Keratinocyte (primary cell): ENCODE results near the gene GID8. TPM values are rescaled to one million over a fixed set of nuclear protein-coding genes. Genes with fewer than 3 reads are reported as not detected.

Source experiments
- DNase-seq: peaks from one replicate; pipeline ENCODE4 v3.0.0-alpha.2; 2011; ENCODE audit warnings: low read depth, missing footprints, low spot score
- FAIRE-seq: peaks from 2 replicates; lab custom pipeline; 2011; peaks lifted over from hg19 to GRCh38; lab: Jason Lieb, UNC
- H2AFZ ChIP-seq: 2 replicates; pipeline ENCODE4 v1.6.0; 2012; ENCODE audit warnings: low read length, control low read depth, inconsistent platforms; ENCODE audit not compliant: control insufficient read depth
- H3K27ac ChIP-seq: 2 replicates; pipeline ENCODE4 v1.5.1; 2011; ENCODE audit warnings: low read length; ENCODE audit not compliant: control insufficient read depth, insufficient read depth
- H3K27me3 ChIP-seq: 3 replicates; pipeline ENCODE4 v1.6.0; 2011; ENCODE audit warnings: low read length; ENCODE audit not compliant: control insufficient read depth, insufficient read depth; ENCODE audit errors: extremely low read depth
- H3K36me3 ChIP-seq, 2 experiments: 2 replicates in 1 of 2; 3 replicates in 1 of 2; pipeline ENCODE4 v1.5.1; 2011; ENCODE audit warnings: low read length in 2 of 2, mild to moderate bottlenecking in 1 of 2; ENCODE audit not compliant: control insufficient read depth in 2 of 2, insufficient read depth in 2 of 2; ENCODE audit errors: extremely low read depth in 1 of 2
- H3K4me1 ChIP-seq: 3 replicates; pipeline ENCODE4 v1.5.1; 2011; ENCODE audit warnings: low read length; ENCODE audit not compliant: control insufficient read depth, insufficient read depth; ENCODE audit errors: extremely low read depth
- H3K4me2 ChIP-seq: 3 replicates; pipeline ENCODE4 v1.6.0; 2011; ENCODE audit warnings: low read depth, low read length; ENCODE audit not compliant: control insufficient read depth, insufficient read depth; ENCODE audit errors: extremely low read depth
- H3K4me3 ChIP-seq, 3 experiments: fragments of 200-600 bp in 1 of 3; sonication (generic) in 1 of 3; 2 replicates in 2 of 3; 3 replicates in 1 of 3; pipeline ENCODE4 v1.5.1; 2011 to 2016; ENCODE audit warnings: low read length in 3 of 3, mild to moderate bottlenecking in 3 of 3, control low read depth in 2 of 3, inconsistent platforms in 1 of 3, low read depth in 1 of 3, mixed read lengths in 1 of 3, mixed run types in 1 of 3, moderate library complexity in 1 of 3; ENCODE audit not compliant: control insufficient read depth in 2 of 3, insufficient read depth in 2 of 3; ENCODE audit errors: extremely low read depth in 1 of 3
- H3K79me2 ChIP-seq: 2 replicates; pipeline ENCODE4 v1.6.0; 2012; ENCODE audit warnings: low read length; ENCODE audit not compliant: control insufficient read depth, insufficient read depth
- H3K9ac ChIP-seq: 3 replicates; pipeline ENCODE4 v1.6.0; 2011; ENCODE audit warnings: low read length; ENCODE audit not compliant: control insufficient read depth, insufficient read depth; ENCODE audit errors: extremely low read depth
- H3K9me1 ChIP-seq: 3 replicates; pipeline ENCODE4 v1.6.0; 2011; ENCODE audit warnings: low read length; ENCODE audit not compliant: control insufficient read depth, insufficient read depth; ENCODE audit errors: extremely low read depth
- H3K9me3 ChIP-seq: 2 replicates; pipeline ENCODE4 v1.5.1; 2012; ENCODE audit warnings: low read depth, low read length; ENCODE audit not compliant: control insufficient read depth
- H4K20me1 ChIP-seq: 3 replicates; pipeline ENCODE4 v1.6.0; 2011; ENCODE audit warnings: low read length; ENCODE audit not compliant: control insufficient read depth, insufficient read depth; ENCODE audit errors: extremely low read depth
- EZH2 ChIP-seq: IDR thresholded peaks from one replicate; pipeline ENCODE4 v1.6.1; 2012; ENCODE audit warnings: inconsistent platforms, mild to moderate bottlenecking, low read length, moderate library complexity
- dilution Hi-C: fragments of 300-500 bp; cut with MboI; formaldehyde crosslinking; loops from one replicate; pipeline ENCODE4 v1.7.0; 2020; ENCODE audit warnings: low sequenced_read_pairs; ENCODE audit not compliant: extremely low pct_ligation_motif_present
- polyA plus RNA-seq, 5 experiments: library from polyadenylated mRNA; depleted of rRNA in 3 of 5; stranded (reverse) in 3 of 5; stranded (forward) in 1 of 5; unstranded in 1 of 5; fragments of >200 nt; gene quantifications; 1 replicate in 1 of 5; 2 replicates in 3 of 5; 3 replicates in 1 of 5; pipeline versions ENCODE4 v1.2.1 to v1.2.3, GENCODE V29; 2011 to 2012; ENCODE audit warnings: missing spikeins in 2 of 5, low read depth in 1 of 5, low replicate concordance in 1 of 5
- TF ChIP-seq, protein P1 (sequence below), 3 experiments: IDR thresholded peaks in 1 of 3; conservative IDR thresholded peaks in 1 of 3; optimal IDR thresholded peaks in 1 of 3; 2 replicates in 2 of 3; 3 replicates in 1 of 3; pipeline versions ENCODE3 to v1.5.1; 2011; ENCODE audit warnings: low read length in 3 of 3, mild to moderate bottlenecking in 3 of 3, moderate library complexity in 2 of 3, control low read depth in 1 of 3, inconsistent platforms in 1 of 3; ENCODE audit not compliant: insufficient read depth in 2 of 3; ENCODE audit errors: extremely low read depth in 1 of 3

The GID8 gene
- polyA plus RNA-seq, 1 donor (not counting 4 experiments of a cell fraction or from before 2014, with no cell fraction given) = 23.7 TPM

DNA sequence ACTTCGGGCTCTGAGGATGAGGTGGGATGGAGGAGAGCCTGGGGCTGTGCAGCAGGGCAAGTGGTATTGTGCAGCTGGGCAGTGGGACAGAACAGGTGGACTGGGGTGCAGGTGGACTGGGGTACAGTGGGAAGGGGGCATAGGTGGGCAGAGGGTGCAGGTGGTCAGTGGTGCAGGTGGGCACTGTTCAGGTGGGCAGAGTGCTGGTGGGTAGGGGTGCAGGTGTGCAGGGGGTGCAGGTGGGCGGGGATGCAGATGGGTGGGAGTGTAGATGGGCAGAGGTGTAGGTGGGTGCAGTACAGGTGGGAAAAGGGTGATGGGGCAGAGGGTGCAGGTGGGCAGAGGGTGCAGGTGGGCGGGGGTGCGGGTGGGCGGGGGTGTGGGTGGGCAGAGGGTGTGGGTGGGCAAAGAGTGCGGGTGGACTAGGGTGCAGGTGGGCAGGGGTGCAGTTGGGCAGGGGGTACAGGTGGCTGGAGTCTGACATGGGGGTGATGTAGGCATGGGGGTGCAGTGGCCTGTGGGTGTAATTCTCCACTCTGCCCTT, 48.4 kb downstream of the GID8 start:
- Histone ChIP-seq H3K36me3 (no peaks in the 10 kb centered on the region), H3K4me1 (no peaks in the 10 kb centered on the region), H3K27me3 (peaks cover 40% of the 10 kb centered on the region), H4K20me1 (no peaks in the 10 kb centered on the region), H3K9me1 (no peaks in the 10 kb centered on the region), H3K4me2 (no peak overlapping the region), H3K27ac (no peak overlapping the region), H3K9me3 (no peaks in the 10 kb centered on the region), H3K4me3 (no peak overlapping the region), H3K79me2 (no peaks in the 10 kb centered on the region), H3K9ac (no peak overlapping the region), H2AFZ (no peak overlapping the region)
- DNase-seq (no peak), FAIRE-seq (no peak)
- TF ChIP-seq, protein P1, sequence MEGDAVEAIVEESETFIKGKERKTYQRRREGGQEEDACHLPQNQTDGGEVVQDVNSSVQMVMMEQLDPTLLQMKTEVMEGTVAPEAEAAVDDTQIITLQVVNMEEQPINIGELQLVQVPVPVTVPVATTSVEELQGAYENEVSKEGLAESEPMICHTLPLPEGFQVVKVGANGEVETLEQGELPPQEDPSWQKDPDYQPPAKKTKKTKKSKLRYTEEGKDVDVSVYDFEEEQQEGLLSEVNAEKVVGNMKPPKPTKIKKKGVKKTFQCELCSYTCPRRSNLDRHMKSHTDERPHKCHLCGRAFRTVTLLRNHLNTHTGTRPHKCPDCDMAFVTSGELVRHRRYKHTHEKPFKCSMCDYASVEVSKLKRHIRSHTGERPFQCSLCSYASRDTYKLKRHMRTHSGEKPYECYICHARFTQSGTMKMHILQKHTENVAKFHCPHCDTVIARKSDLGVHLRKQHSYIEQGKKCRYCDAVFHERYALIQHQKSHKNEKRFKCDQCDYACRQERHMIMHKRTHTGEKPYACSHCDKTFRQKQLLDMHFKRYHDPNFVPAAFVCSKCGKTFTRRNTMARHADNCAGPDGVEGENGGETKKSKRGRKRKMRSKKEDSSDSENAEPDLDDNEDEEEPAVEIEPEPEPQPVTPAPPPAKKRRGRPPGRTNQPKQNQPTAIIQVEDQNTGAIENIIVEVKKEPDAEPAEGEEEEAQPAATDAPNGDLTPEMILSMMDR (optimal IDR thresholded peaks at IDR 0.05 in 1 of 3, IDR thresholded peaks at IDR 0.05 in 1 of 3, conservative IDR thresholded peaks at IDR 0.05 in 1 of 3; ENCODE audit: extremely low read depth in 1 of 3, insufficient read depth in 2 of 3, low read length in 3 of 3) = no peak
- TF ChIP-seq EZH2 = no peak
- dilution Hi-C loops = no loop called here

DNA sequence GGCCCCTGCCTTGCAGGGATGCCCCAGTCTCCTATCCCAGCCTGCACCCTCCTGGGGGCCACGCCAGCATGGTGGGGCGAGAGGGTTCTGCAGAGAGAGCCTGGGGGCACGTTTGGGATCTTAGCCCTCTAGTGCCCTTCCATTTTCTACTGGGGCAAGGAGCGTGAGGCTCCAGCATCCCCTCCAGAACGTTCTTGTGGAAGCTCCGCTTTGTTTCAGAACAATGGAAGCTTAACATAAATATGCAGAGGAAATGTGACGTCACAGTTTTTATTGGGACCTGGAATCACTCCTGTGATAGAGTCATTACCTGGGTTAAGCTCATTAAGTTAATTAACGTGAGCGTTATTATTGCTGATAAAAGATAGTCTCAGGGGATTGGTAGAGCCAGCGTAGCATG, 49.2 kb downstream of the GID8 start:
- H3K4me3 ChIP-seq = no peak overlapping the region
- no peak for TF ChIP-seq EZH2
- TF ChIP-seq, protein P1 (optimal IDR thresholded peaks at IDR 0.05 in 1 of 3, IDR thresholded peaks at IDR 0.05 in 1 of 3, conservative IDR thresholded peaks at IDR 0.05 in 1 of 3; ENCODE audit: extremely low read depth in 1 of 3, insufficient read depth in 2 of 3, low read length in 3 of 3) = no peak
- no peaks in the 10 kb centered on the region for H3K36me3 ChIP-seq
- no peaks in the 10 kb centered on the region for H3K79me2 ChIP-seq
- H3K27ac ChIP-seq = no peak overlapping the region
- H2AFZ ChIP-seq = no peak overlapping the region
- H3K9me3 ChIP-seq = no peaks in the 10 kb centered on the region
- no peaks in the 10 kb centered on the region for H3K4me1 ChIP-seq
- no peak overlapping the region for H3K9ac ChIP-seq
- DNase-seq (no peak), FAIRE-seq (no peak)
- no peaks in the 10 kb centered on the region for H4K20me1 ChIP-seq
- dilution Hi-C loops = no loop called here
- H3K4me2 ChIP-seq = no peak overlapping the region
- peaks cover 34% of the 10 kb centered on the region for H3K27me3 ChIP-seq
- H3K9me1 ChIP-seq = no peaks in the 10 kb centered on the region
